HG02798 (cell line): ENCODE measurements around the gene TTC33.
"Not testable (repeated sequence)": the region's sequence is repeated elsewhere in the genome, so short reads cannot be mapped to it uniquely, and the experiment has no call there.

Experiments
- ATAC-seq: cut with Tn5 transposase; IDR thresholded peaks from one replicate; pipeline ENCODE4 v1.9.1; 2021; ENCODE audit warnings: mild to moderate bottlenecking; ENCODE audit not compliant: unreplicated experiment, poor library complexity

Gene TTC33

DNA sequence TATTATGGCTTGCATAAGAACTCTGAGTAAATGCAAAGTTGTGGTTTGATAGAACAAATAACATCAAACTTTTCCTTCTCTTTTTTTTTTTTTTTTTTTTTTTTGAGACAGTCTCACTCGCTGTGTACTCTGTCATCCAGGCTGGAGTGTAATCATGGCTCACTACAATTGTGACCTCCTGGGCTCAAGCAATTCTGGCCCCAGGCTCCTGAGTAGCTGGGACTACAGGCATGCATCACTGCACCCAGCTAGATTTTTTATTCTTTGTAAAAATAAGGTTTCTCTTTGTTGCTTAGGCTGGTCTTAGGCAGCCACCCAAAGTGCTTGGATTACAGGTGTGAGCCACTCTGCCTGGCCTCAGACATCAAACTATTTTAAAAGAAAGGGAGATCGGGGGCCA, 95.0 kb downstream of the TTC33 start:
- no peak for ATAC-seq

DNA sequence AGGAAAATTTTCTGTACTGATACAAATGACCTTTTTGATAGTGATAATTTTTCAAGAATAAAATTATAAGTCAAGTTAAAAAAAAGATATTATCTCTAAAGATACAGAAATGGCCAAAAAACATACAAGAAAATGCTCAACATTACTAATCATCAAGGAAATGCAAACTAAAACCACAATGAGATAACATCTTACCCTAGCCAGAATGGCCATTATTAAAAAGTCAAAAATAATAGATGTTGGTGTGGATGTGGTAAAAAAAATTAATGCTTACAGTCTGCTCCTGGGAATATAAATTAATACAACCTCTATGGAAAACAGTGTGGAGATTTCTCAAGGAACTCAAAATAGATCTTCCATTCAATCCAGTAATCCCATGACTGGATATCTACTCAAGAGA, 99.0 kb downstream of the TTC33 start:
- ATAC-seq, result no peak

DNA sequence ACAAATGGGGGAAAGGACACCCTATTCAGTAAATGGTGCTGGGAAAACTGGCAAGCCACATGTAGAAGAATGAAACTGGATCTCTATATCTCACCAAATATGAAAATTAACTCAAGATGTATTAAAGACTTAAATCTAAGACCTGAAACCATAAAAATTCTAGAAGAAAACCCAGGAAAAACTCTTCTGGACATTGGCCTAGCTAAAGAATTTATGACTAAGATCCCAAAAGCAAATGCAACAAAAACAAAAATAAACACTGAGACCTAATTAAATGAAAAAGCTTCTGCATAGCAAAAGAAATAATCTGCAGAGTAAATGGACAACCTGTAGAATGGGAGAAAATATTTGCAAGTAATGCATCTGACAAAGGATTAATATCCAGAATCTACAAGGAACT, 99.7 kb downstream of the TTC33 start:
- not testable (repeated sequence) for ATAC-seq

DNA sequence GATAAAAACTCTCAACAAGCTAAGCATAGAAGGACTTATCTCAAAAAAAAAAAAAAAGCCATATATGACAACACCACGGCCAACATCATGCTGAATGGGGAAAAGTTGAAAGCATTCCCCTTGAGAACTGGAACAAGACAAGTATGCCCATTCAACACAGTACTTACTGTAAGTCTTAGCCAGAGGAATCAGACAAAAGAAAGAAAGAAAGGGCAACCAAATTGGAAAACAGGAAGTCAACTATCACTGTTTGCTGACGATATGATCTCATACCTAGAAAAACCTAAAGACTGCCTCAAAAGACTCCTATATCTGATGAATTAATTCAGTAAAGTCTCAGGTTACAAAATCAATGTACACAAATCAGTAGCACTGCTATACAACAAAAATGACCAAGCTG, 100.6 kb downstream of the TTC33 start:
- no peak for ATAC-seq

DNA sequence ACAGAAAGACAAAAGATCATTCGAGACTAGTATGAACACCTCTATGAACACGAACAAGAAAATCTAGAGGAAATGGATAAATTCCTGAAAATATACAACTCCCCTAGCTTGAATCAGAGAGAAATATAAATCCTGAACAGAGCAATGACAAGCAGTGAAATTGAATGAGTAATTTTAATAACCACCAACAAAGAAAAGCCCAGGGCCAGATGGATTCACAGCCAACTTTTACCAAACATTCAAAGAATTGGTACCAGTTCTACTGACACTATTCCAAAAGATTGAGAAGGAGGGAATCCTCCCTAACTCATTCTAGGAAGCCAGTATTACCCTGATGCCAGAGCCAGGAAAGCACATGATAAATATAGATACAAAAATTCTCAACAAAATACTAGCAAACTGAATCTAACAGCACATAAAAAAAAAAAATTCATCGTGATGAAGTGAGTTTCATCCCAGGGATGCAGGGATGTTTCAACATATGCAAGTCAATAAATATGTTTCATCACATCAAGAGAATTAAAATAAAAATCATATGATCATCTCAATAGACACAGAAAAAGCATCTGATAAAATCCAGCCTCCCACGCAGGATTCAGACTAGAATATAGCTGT, 101.3 kb downstream of the TTC33 start:
- no peak for ATAC-seq

DNA sequence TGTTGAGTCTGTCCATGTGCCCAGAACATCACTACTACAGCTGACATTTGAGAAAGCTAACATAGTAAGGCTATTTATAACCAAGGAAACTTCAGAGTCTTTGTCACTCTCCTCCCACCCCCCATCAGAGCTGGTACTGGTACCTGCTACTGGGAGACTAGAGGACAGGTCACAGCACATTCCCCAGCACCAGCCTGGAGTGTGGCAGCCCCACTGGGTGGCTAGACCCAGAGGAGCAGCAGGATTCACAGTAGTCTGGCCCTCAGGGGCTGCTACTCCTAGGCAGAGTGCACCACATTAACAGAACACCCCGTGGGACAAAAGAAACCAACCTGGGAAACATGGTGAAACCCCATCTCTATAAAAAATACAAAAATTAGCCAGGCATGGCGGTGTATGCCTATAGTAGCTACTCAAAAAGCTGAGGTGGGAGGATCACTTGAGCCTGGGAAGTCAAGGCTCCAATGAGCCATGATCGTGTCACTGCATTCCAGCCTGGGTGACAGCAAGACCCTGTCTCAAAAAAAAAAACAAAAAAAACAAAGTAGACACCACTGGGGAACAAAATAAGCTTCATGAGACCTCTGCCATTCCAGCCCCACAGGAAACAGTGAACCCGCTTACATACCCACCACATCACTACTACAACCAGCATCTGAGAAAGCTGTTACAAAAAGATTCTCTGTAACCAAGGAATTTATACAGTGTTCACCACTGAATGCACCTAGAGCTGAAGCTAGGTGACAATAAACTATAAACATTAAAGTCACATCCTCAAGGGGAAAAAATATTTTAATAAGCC, 102.3 kb downstream of the TTC33 start:
- no peak for ATAC-seq

DNA sequence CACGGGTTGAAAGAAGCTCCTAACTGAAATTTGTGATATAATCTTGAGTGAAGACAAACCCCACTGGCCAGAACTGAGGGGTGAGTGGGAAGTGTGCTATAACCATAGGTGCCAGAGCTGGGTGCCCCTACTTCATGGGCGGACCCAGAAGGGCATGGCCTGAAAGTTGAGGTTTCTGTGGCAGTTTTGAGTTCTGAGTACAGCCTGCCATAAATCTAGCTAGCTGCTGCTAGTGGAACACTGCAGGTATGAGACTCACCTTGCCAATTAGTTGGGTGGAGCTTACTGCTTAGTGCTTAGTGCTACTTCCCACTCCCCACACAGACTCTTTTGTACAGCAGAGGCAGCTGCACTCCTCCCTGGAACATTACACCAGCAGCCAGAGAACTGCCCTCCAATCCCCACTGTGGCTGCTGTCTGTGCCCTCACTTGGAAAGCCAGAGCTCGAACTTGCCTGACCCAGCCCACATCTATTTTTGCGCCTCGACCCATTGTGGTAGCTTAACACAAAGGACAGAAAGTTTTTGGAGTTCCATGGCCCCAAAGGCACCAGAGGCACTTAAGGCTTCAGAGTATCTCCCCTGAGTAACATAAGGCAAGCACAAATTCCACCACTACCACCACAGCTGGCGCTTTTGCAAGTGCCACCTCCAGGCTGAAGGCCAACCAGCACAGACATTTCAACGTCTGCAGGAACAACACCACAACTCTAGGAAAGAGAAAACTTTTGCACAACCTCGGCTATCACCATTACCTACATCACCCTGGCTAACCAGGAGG, 103.1 kb downstream of the TTC33 start:
- ATAC-seq, result no peak

DNA sequence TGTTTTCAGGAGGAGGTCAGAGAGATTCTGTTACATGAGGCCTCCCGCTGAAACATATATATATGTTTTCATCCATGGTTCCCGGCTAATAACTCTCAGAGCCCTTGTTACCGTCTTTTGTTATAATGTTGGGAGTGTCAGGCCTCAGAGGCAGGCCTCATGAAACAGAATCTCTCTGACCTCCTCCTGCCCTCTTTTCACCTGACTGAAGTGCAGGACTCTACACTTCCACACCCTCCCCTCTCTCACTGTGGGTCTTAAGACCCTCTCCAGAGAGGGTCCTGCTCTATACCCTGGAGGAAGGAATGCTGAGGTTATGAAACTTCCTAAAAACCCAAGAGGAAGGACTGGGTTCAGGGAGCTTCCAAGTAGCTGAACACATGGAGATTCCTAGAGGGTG, 104.6 kb downstream of the TTC33 start:
- no peak for ATAC-seq

DNA sequence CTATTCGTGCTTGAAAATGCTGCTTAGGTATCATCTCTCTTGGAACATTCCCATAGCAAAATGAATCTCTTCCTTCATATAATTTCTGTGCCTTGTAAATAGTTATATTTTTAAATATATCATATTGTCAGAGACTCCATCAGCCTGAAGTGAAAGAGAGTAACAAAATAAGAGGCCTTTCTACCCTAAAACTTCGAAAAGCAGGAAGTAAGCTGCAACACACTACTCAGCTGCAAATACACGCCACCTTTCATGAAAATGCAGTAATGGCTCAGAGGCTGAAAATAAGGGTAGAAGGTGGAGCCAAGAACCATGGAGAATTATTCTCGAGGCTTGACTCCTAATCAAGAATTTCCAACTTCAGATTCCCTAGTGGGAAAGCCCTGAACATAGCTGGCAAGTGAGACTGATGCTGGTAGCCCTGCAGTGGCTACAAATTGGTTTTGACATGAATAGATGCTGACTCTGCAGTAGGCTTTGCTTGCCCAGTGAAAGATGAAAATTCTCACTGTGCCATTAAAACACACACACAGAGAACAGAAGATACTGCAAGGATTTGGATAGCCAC, 106.2 kb downstream of the TTC33 start:
- no peak for ATAC-seq

DNA sequence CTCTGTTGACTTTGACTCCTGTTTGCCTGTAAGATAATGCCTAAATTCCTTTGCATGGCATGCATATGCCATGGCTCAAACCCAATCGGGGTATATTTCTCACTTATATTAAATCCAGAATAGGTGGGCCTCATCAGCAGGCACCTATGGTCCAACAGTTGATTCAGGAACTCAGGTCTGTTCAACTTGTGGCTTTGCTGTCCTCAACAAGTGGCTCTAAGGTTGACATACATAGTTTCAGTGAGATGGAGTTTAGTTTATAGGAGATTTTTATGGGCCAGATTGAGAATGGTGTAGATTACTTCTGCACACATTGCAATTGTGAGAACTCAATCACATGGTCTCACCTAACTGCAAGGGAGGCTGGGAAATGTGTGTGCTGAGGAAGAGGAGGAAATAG, 107.6 kb downstream of the TTC33 start:
- ATAC-seq, result no peak

DNA sequence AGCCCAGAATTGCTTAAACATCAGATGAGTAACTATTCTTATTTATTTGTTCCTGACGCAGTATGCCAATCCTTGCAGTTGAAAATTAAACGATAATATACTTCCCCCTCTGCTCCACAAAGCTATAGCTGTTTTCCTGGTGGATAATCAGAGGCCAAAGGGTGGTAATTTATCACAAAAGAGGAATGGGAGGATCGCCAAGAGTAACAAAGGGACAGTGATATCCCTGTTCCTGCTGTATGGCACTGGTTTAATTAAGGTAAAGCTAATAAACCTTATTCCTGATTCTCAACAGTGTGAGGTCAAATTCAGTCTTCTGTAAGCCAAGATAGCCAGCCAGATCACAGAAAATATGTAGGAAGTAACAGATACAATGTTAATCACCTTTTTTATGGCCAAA, 109.5 kb downstream of the TTC33 start:
- ATAC-seq, result no peak

DNA sequence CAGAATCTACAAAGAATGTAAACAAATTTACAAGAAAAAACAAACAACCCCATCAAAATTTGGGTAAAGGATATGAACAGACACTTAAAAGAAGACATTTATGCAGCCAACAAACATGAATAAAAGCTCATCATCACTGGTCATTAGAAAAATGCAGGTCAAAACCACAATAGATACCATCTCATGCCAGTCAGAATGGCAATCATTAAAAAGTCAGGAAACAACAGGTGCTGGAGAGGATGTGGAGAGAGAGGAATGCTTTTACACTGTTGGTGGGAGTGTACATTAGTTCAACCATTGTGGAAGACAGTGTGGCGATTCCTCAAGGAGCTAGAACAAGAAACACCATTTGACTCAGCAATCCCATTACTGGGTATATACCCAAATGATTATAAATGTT, 116.2 kb downstream of the TTC33 start:
- ATAC-seq, result not testable (repeated sequence)

DNA sequence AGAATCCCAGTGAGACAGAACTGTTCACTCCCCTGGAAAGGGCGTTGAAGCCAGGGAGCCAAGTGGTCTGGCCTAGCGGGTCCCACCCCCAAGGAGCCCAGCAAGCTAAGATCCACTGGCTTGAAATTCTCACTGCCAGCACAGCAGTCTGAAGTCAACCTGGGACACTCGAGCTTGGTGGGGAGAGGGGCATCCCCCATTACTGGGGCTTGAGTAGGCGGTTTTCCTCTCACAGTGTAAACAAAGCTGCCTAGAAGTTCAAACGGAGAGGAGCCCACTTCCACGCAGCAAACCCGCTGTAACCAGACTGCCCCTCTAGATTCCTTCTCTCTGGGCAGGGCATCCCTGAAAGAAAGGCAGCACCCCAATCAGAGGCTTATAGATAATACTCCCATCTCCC, 121.2 kb downstream of the TTC33 start:
- ATAC-seq, result no peak

DNA sequence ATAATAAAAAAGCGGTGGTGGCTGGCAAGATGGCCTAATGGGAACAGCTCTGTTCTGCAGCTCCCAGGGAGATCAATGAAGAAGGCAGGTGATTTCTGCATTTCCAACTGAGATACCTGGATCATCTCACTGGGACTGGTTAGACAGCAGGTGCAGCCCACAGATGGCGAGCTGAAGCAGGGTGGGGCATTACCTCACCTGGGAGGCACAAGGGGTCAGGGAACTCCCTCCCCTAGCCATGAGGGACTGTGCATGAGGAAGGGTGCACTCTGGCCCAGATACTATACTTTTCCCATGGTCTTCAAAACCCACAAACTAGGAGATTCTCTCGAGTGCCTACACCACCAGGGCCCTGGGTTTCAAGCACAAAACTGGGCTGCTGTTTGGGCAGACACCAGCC, 121.6 kb downstream of the TTC33 start:
- ATAC-seq, result no peak

DNA sequence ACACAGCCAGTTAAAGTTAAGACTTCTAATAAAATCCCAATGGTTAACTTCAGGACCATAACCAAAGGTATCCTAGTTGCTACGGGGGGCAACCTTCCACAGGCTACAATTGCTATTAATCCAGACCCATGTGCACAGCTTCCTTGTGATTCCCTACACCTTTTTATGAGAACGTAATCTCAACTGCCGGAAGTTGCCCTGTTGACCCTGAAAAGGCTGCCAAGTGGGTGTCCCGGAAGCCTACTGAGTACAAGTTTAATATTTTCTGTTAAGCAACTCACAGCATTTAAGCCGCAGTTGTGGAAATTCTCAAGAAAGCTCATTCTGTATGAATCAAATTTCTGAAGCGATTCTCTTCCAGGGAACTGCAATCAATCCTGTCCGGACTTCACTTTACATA, 124.5 kb downstream of the TTC33 start:
- no peak for ATAC-seq

DNA sequence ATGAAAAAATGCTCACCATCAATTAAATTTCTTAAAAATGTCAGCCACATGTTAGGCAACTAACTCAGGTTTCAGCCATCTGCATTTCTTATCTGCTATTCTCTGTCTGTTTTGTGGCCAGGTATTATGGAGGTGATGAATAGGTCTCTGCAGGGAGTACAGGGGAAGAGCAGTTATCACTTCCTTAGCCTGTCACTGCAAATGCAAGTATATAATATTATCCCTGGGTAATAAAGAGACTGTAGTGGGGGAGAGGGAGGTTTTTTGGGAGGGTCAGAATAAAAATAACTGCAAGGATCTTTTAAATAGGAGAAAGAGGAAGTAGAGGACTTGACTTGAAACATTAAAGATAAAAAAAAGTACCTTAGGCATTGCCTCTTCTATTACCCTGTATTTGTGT, 125.6 kb downstream of the TTC33 start:
- ATAC-seq, result no peak

DNA sequence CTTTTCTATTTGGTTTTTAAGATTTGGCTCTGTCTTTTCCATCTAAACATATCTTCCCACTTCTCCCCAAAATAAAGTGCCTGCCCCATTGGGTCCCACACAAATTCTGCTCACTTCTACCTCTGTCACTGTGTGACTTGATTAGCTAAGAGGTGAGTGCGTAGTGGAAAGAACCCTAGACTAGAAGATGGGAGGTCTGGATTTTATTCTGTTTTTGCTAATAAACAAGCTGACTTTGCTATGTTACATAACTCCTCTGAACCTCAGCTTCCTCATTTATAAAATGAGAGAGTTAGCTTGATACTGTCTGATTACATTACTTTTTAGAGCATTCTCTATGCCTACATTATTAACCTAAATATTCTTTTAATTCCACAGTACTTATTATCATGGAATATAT, 127.4 kb downstream of the TTC33 start:
- no peak for ATAC-seq

DNA sequence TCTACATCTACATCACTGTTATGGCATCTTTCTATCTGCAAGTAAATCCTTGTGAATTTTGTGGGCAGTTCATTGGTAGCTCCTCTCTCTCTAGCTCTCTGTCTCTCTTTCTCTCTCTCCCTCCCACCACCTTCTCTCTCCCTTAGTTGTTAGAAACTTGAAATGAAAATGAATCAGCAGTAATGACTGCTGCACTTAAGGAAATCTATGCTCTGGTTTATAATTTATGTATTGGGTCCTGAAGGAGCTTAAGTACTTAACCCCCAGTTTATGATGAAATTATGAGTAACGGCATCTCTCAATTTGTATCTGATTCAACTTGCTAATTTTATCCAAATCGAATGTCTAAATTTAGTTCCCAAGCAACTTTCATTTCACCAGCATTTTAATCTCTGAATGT, 128.1 kb downstream of the TTC33 start:
- no peak for ATAC-seq

DNA sequence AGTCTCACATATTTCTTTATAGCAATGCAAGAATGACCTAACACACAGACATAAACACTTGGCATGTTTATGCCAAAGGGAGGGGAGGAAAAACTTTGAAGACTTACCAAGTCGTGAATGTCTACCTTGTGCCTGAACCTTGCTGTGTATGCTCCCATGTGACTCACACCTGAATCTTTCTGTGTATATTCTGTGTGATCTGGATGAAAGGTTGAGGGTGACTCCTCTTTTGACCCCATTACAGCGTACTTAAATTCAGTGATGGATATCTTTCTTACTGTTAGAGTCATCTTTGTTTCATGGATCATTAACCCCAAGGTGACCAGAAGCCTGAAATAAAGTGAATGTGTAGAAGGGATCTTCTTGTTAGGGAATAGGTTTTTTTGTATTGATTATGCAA, 129.0 kb downstream of the TTC33 start:
- no peak for ATAC-seq

DNA sequence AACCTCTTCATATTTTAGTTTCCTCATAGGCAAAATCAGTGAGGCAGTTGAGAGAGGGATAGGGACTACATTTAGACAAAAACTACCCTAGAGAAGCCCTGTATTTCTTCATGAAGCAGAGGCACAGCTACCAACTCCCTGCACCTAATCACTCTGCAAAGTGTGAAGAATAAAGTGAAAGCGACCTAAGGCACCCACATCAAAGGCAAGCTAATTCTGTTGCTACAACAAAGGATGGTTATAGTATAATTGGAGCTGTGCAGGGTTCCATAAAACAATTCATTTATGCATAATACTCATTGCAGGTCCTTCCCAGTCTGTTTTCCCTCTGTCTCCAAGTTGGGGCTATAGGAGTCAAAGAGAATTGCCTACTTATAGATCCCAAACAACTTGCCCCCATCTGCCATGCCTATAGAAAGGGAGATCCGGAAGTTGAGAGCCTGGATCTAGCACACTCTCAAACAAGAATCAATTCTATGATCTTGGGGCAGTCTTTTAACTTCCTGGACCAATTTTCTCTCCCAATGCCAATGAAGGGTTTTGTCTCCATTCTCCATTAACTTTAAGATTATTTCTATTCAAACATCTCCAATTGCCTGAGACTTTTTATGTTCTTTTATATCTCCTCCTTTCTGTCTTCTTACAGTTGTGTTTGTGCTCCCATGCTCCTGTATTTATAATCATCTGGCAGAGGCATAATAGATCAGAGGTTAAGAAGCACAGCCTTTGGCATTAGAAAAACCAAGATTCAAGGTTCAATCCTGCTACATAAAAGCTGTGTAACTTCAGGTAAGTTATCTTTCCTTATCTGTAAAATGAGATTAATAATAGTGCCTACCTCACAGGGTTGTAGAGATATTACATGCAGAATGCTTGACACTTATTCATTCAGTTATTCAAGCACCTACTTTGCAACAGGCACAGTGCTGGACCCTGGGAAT, 132.0 kb downstream of the TTC33 start:
- ATAC-seq, result no peak
